Loucy (cell line): ENCODE measurements around the gene IPO4.

Experiments used
- EZH2phosphoT487 ChIP-seq: fragments of 200-600 bp; IDR thresholded peaks from 2 replicates; pipeline ENCODE4 v1.6.1; 2018; ENCODE audit warnings: antibody characterized with exemption, mild to moderate bottlenecking, moderate library complexity, borderline replicate concordance
- TF ChIP-seq, protein P1 (sequence below): fragments of 200-600 bp; sonication (generic); conservative IDR thresholded peaks from 2 replicates; pipeline ENCODE4 v1.5.1; 2014; ENCODE audit warnings: mild to moderate bottlenecking, antibody characterized with exemption, low read length

DNA sequence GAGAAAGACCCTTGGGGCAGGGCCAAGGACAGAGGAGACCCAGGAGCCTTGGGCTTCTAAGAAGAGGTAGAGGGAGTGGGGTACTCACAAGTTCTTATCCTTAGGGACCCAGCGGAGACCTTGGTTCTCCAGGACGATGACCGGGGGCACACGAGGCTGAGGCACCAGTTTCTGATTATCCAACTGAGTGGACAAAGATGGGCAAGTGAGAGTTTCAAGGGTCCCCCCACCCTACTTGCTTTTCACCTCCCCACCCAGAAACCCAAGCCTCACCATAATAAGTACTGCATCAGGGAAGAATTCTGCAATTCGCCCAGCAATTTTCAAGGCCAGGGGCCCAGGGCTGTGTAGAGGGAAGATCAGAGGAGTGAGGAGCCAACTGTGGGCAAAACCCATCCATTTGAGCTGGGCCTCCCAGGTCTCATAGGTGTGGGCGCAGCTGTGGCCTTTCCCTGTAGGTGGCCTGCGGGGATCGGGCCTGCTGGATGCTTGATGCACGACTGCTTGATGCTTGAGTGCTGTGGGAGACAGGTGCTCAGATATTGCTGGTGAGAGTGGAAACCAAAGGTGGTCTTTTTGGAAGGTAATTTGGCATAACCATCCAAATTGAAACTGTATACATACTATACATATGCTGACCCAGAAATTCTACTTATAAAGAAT lies 49.2 kb downstream of the IPO4 start:
- no peak for TF ChIP-seq EZH2phosphoT487
- TF ChIP-seq, protein P1, sequence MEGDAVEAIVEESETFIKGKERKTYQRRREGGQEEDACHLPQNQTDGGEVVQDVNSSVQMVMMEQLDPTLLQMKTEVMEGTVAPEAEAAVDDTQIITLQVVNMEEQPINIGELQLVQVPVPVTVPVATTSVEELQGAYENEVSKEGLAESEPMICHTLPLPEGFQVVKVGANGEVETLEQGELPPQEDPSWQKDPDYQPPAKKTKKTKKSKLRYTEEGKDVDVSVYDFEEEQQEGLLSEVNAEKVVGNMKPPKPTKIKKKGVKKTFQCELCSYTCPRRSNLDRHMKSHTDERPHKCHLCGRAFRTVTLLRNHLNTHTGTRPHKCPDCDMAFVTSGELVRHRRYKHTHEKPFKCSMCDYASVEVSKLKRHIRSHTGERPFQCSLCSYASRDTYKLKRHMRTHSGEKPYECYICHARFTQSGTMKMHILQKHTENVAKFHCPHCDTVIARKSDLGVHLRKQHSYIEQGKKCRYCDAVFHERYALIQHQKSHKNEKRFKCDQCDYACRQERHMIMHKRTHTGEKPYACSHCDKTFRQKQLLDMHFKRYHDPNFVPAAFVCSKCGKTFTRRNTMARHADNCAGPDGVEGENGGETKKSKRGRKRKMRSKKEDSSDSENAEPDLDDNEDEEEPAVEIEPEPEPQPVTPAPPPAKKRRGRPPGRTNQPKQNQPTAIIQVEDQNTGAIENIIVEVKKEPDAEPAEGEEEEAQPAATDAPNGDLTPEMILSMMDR: peak; percentile 26
